Esophagus (tissue), 2 donors: Measurements from ENCODE around the gene NGB. TPM values are rescaled to one million over a fixed set of nuclear protein-coding genes. Genes with fewer than 3 reads are reported as not detected.
"Not testable (repeated sequence)": the region's sequence is repeated elsewhere in the genome, so short reads cannot be mapped to it uniquely, and the experiment has no call there.

ENCODE experiments used
- H3K27ac ChIP-seq, 2 donors: one replicate each; pipeline ENCODE4 v1.5.1; 2013; ENCODE audit warnings: low read depth in 2 of 2, mild to moderate bottlenecking in 2 of 2, inconsistent platforms in 1 of 2, low read length in 1 of 2, moderate library complexity in 1 of 2
- H3K27me3 ChIP-seq, 2 donors: one replicate each; pipeline ENCODE4 v1.6.1; 2013; ENCODE audit warnings: low read length in 2 of 2, control low read depth in 1 of 2, mild to moderate bottlenecking in 1 of 2; ENCODE audit not compliant: insufficient read depth in 2 of 2, control insufficient read depth in 1 of 2
- H3K36me3 ChIP-seq, 2 donors: one replicate each; pipeline ENCODE4 v1.6.1; 2013; ENCODE audit warnings: low read length in 1 of 2; ENCODE audit not compliant: control insufficient read depth in 2 of 2, insufficient read depth in 2 of 2
- H3K4me1 ChIP-seq, 2 donors: one replicate each; pipeline ENCODE4 v1.6.1; 2013; ENCODE audit warnings: low read length in 1 of 2; ENCODE audit not compliant: control insufficient read depth in 2 of 2, insufficient read depth in 2 of 2
- H3K4me3 ChIP-seq, 2 donors: one replicate each; pipeline ENCODE4 v1.5.1; 2013; ENCODE audit warnings: low read length in 2 of 2, mild to moderate bottlenecking in 2 of 2, low read depth in 1 of 2, moderate library complexity in 1 of 2
- H3K9me3 ChIP-seq, 2 donors: one replicate each; pipeline ENCODE4 v1.6.1; 2013; ENCODE audit warnings: mild to moderate bottlenecking in 2 of 2, low read depth in 1 of 2, low read length in 1 of 2, moderate library complexity in 1 of 2; ENCODE audit not compliant: control insufficient read depth in 2 of 2, insufficient read depth in 1 of 2
- WGBS, 2 donors: extraction: QIAGEN DNeasy Blood & Tissue Kit; methylation state at CpG; one replicate each; pipeline ENCODE4 v1.1.7; 2013; 5-methylcytosine and 5-hydroxymethylcytosine counted together
- polyA plus RNA-seq, 2 donors: library from polyadenylated mRNA; stranded (reverse); fragments of 200-250 nt; gene quantifications; one replicate each; pipeline ENCODE4 v1.2.3, GENCODE V29; 2013
- donor health status: healthy with polysubstance abuse.
- donor health status: Bipolar disorder and iron deficiency.

The NGB gene
- polyA plus RNA-seq, 2 donors, result 0.04 TPM; not detected in 1

DNA sequence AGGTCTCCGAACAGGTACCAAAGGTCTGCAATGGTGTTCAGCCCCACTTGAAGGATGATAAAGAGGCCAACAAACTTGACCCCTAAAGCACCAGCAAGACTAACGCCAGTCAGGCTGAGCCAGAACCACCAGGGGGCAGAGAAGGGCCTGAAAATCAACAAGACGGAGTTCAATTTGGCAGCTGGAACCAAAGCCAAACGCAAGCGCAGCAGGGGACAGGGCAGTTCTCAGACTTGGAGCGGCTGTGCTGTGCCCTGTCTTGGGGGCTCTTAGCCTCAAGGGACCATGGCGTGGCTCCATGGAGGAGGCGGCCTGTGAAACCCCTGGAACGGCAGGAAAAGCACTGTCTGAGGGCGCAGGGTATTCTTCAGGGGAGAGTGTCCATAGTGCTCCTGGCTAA lies 30.1 kb upstream of the NGB start:
- Histone ChIP-seq H3K9me3 (no peaks in the 10 kb centered on the region), H3K4me1 (peaks cover 2% of the 10 kb centered on the region in 2 donors), H3K27me3 (no peaks in the 10 kb centered on the region), H3K36me3 (peaks cover 2 to 11% of the 10 kb centered on the region in 2 donors), H3K4me3 (no peak overlapping the region), H3K27ac (no peak overlapping the region)
- WGBS, 2 donors, result 36 to 49% methylated on average over 10 of the region's 10 CpGs

DNA sequence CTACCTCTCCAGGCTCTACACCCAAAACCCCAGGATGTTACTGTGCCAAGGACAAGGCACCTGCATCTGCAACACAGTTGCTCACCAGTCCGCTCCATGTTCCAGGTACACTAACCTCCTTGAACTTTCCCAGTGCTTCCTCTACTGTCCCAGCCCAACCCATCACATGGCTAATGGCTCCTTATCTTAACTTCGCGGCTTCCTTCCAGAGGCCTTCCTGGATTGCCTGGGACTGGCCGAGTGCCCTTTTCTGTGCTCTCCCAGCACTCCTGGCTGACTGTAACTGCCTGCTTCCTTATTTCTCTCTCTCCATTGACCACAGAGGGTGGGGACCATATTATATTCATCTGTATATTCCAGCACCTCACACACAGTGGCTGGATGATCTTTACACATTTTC lies 28.8 kb upstream of the NGB start:
- H3K4me1 ChIP-seq, result peaks cover 0 to 2% of the 10 kb centered on the region in 2 donors
- peaks cover 2 to 13% of the 10 kb centered on the region in 2 donors for H3K36me3 ChIP-seq
- no peaks in the 10 kb centered on the region for H3K9me3 ChIP-seq
- H3K27me3 ChIP-seq, result no peaks in the 10 kb centered on the region
- H3K4me3 ChIP-seq, result no peak overlapping the region
- H3K27ac ChIP-seq, result no peak overlapping the region
- WGBS, 2 donors, result 75 to 87% methylated on average over 4 of the region's 4 CpGs

DNA sequence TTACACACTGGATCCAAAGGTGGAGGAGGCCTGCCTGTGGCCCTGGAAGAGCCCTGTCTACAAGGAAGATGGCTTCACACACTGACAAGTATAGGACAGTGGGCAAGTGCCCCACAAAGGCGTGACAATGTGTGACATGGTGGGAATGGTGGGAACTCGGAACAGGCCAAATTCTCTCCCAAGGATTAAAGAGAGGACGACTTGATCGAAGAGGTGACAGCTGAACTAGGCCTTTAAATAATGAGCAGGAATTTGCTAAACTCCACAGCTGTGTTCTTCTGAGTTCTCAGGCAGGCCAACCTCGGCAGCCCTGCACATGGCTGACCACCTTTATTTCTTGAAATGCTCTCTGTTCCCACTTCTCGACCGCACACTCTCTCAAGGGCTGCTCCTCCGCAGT lies 25.9 kb upstream of the NGB start:
- H3K27ac ChIP-seq, result no peak overlapping the region
- no peak overlapping the region for H3K4me3 ChIP-seq
- peaks cover 0 to 2% of the 10 kb centered on the region in 2 donors for H3K4me1 ChIP-seq
- no peaks in the 10 kb centered on the region for H3K27me3 ChIP-seq
- H3K9me3 ChIP-seq, result no peaks in the 10 kb centered on the region
- WGBS, 2 donors, result 88 to 93% methylated on average over 8 of the region's 8 CpGs
- H3K36me3 ChIP-seq, result peaks cover 2 to 13% of the 10 kb centered on the region in 2 donors

DNA sequence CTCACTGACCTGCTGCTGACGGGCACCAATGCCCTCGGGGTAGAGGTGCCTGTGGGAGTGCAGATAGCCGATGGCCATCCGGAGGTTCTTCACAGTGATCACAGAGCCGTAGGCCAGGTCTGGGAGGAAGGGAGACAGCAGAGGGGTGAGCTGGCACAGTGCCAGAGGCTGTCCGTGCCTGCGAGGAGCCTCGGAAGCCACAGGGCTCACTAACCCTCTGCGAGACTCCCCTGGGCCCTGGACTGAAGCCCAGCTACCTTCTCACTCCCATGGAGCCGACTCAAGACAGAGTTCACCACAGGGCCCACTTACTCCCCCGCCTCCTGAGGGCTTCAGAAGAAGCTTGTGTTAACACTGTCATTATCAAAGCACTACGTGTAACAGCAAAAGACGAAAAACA lies 25.1 kb upstream of the NGB start:
- Histone ChIP-seq H3K27me3 (no peaks in the 10 kb centered on the region), H3K27ac (no peak overlapping the region), H3K4me3 (no peak overlapping the region), H3K9me3 (no peaks in the 10 kb centered on the region), H3K4me1 (no peaks in the 10 kb centered on the region), H3K36me3 (peaks cover 2 to 13% of the 10 kb centered on the region in 2 donors)
- 82 to 93% methylated on average over 13 of the region's 13 CpGs for WGBS, 2 donors

DNA sequence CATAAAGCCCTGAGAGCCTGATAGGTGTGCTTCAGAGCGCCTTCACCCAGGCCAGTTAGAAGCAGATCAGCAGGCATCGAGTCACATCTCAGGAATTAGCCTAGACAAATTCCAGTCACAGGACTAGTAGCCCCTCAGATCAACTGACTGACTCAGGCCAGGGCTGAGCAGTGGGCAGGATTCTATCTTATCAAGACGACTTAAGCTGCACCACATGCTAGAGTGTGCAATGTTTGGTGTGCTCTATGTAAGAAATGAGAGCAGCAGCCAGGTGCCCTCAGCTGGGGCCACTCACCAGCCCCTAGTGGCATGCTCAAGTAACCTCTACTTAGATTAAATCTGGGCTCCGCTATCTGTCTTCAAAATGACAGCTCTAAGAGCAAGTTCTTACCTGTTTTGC lies 19.7 kb upstream of the NGB start:
- 91 to 93% methylated on average over 4 of the region's 4 CpGs for WGBS, 2 donors
- Histone ChIP-seq H3K36me3 (peaks cover 0 to 3% of the 10 kb centered on the region in 2 donors), H3K4me1 (no peaks in the 10 kb centered on the region)

DNA sequence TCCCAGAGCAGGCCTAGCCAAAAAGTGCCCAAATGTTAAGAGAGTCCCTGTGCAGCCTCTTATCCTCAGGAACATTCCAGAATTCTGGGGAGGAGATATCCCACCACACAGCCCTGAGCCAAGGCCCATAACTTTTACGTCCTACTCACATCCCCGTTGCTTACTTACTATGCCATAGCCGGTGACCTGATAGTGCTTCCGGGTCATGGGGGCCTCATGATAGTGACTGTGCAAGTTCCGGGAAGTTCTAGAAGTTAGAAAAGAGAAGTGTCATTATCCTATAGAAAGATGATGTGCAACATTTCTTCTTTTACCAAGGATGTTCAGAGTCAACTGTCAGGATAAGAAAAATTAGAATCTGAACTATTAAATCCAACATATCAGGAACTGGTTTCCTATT lies 15.6 kb upstream of the NGB start:
- 97 to 99% methylated on average over 5 of the region's 5 CpGs for WGBS, 2 donors

More for the DNA sequence above, 19.7 kb upstream of the NGB start:
- H3K27me3 ChIP-seq, result no peaks in the 10 kb centered on the region
- no peaks in the 10 kb centered on the region for H3K9me3 ChIP-seq
- no peak overlapping the region for H3K27ac ChIP-seq
- no peak overlapping the region for H3K4me3 ChIP-seq

DNA sequence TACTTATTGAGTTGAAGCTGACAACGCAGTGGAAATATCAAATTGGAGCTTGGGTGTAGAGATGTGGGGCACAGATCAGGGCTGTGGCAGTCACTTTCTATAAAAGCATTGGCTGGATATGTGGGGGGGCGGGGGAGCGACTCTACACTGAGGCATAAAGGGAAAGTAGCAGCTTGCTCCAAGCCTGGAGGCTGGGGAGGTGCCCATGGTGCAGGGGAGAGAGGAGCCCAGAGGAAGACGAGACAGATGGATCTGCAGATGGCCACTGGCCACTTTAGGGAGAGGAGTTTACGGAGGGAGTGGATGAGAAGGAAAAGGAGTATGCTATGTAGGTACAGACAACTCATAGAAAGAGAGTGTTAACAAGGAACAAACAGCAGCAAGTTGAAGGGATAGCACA lies 13.5 kb upstream of the NGB start:
- H3K27me3 ChIP-seq, result no peaks in the 10 kb centered on the region
- H3K36me3 ChIP-seq, result peaks cover 24 to 26% of the 10 kb centered on the region in 2 donors
- H3K4me1 ChIP-seq, result no peaks in the 10 kb centered on the region
- no peak overlapping the region for H3K4me3 ChIP-seq
- no peak overlapping the region for H3K27ac ChIP-seq
- 93 to 94% methylated on average over 5 of the region's 5 CpGs for WGBS, 2 donors
- no peaks in the 10 kb centered on the region for H3K9me3 ChIP-seq

More for the DNA sequence above, 15.6 kb upstream of the NGB start:
- H3K27me3 ChIP-seq, result no peaks in the 10 kb centered on the region
- H3K36me3 ChIP-seq, result peaks cover 18 to 20% of the 10 kb centered on the region in 2 donors
- H3K4me3 ChIP-seq, result no peak overlapping the region
- H3K9me3 ChIP-seq, result no peaks in the 10 kb centered on the region
- no peaks in the 10 kb centered on the region for H3K4me1 ChIP-seq
- no peak overlapping the region for H3K27ac ChIP-seq

DNA sequence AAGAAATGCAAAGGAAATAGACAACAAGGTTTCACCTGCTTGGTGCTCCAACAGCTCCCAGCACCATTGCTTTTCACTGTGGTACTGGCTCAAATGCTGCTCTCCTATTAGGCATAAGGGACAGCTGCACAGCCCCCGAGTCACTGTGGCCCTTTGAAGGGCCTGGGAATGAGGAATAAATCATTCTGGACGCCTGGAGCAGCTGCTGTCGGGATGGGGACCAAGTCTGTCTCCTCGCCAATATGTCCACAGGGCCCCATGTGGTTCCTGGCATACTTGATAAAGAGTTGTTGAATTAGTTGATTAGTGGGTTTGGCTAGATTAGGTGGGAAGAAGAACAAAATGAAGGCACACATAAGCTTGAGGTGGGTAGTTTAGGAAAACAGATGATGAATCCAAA lies 13.1 kb upstream of the NGB start:
- Histone ChIP-seq H3K36me3 (peaks cover 24 to 29% of the 10 kb centered on the region in 2 donors), H3K4me1 (no peaks in the 10 kb centered on the region), H3K9me3 (no peaks in the 10 kb centered on the region), H3K27me3 (no peaks in the 10 kb centered on the region), H3K27ac (no peak overlapping the region), H3K4me3 (no peak overlapping the region)
- WGBS, 2 donors, result 79 to 82% methylated on average over 4 of the region's 4 CpGs

DNA sequence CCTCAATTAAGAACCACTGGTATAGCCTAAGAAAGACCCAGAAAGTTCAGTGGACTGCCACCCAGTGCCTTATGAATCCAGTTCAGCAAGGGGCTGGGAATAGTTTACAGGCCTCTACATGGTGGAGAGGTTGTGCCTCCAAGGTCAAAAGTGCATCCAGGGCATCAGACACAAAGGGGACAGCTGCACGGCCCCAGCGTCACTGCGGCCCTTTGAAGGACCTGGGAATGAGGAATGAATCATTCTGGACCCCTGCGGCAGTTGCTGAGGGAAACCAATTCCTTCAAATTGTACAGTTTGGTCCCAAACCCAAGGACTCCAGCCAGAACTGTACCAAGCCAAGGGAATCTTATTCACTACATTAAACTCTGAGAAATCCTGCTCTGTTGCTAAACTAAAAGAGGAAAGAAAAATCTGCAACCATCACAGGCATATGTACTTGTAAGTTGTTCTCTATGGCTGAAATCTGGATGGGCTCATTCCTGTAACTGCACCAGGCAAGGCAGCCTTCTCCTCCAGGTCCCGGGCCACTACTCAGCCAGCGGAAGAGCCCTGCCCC lies 10.9 kb upstream of the NGB start:
- 82 to 92% methylated on average over 6 of the region's 6 CpGs for WGBS, 2 donors
- no peak overlapping the region for H3K4me3 ChIP-seq
- H3K36me3 ChIP-seq, result peaks cover 30 to 39% of the 10 kb centered on the region in 2 donors
- no peaks in the 10 kb centered on the region for H3K4me1 ChIP-seq
- no peaks in the 10 kb centered on the region for H3K27me3 ChIP-seq
- H3K9me3 ChIP-seq, result peaks cover 0 to 4% of the 10 kb centered on the region in 2 donors
- H3K27ac ChIP-seq, result no peak overlapping the region

DNA sequence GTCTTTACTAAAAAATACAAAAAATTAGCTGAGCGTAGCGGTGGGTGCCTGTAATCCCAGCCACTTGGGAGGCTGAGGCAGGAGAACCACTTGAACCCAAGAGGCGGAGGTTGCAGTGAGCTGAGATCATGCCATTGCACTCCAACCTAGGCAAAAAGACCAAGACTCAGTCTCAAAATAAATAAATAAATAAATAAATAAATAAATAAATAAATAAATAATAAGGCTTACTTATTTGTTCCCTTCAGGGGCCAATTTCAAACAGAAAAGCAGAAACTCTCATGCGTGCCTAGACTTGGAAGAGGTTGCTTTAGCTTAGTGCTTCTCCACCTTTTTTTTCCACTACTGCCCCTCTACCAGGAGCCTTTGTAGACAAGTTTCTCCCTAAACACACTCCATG lies 9.9 kb upstream of the NGB start:
- WGBS, 2 donors, result 96 to 98% methylated on average over 4 of the region's 4 CpGs
- not testable (repeated sequence) for H3K9me3 ChIP-seq, H3K4me1 ChIP-seq, H3K4me3 ChIP-seq, H3K27me3 ChIP-seq, H3K27ac ChIP-seq
- peaks cover 32 to 44% of the 10 kb centered on the region in 2 donors for H3K36me3 ChIP-seq
